NT2/D1 (cell line): Measurements from ENCODE around the gene KLHL29.

Experiments used
- SUZ12 ChIP-seq: IDR thresholded peaks from 2 replicates; pipeline ENCODE4 v1.6.1; 2011; ENCODE audit not compliant: insufficient read length, insufficient read depth; ENCODE audit errors: extremely low read depth
- YY1 ChIP-seq: IDR thresholded peaks from 2 replicates; pipeline ENCODE4 v1.6.1; 2011; ENCODE audit not compliant: insufficient read length, insufficient read depth
- ZNF274 ChIP-seq: IDR thresholded peaks from 2 replicates; pipeline ENCODE4 v1.6.1; 2011; ENCODE audit warnings: mild to moderate bottlenecking, low read depth, low read length

DNA sequence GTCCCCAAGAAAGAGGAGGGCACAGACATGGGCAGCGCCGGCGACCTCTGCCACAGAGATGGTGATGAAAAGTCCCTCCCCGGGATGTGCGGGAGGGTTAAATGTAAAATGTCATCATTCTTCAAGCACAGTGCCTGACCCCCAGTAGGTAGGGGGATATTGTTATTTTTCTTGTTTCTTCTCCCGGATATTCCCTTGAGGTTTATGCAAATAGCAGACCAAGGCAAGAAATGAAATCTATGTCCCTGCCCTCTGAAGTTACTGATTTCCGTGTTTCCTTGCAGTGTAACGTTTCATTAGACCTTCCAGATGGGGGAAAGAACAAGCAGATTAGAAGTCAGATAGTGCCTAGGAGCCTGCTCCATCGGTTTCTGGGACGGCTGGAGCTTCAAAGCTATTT is 158.3 kb downstream of the KLHL29 start:
- TF ChIP-seq SUZ12, result no peak
- TF ChIP-seq YY1, result no peak
- TF ChIP-seq ZNF274, result no peak
